GM12801 (cell line): ENCODE data around the gene ZNF561.

Experiments used
- CTCF ChIP-seq: IDR thresholded peaks from one replicate; pipeline ENCODE4 v1.5.1; 2011; ENCODE audit warnings: control low read depth; ENCODE audit not compliant: insufficient read length; ENCODE audit errors: extremely low read depth

ZNF561 gene

DNA sequence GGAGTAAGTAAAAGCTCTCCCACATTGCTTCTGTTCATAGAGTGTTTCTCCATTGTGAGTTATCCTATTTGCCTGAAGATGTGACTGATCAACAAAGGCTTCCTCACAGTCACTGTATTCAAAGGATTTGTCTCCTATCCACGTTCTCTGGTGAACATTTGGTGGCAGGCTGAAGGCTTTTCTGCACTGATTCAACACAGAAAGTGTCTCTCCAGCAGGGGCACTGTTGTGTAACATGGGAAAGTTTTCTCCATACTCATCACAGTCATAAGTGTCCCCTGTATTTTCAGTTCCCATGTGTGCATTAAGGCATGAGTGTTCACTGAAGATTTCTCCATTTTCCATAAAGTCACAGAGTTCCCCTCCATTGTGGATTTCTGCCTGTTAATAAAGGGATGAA lies 54.3 kb downstream of the ZNF561 start:
- no peak for TF ChIP-seq CTCF

DNA sequence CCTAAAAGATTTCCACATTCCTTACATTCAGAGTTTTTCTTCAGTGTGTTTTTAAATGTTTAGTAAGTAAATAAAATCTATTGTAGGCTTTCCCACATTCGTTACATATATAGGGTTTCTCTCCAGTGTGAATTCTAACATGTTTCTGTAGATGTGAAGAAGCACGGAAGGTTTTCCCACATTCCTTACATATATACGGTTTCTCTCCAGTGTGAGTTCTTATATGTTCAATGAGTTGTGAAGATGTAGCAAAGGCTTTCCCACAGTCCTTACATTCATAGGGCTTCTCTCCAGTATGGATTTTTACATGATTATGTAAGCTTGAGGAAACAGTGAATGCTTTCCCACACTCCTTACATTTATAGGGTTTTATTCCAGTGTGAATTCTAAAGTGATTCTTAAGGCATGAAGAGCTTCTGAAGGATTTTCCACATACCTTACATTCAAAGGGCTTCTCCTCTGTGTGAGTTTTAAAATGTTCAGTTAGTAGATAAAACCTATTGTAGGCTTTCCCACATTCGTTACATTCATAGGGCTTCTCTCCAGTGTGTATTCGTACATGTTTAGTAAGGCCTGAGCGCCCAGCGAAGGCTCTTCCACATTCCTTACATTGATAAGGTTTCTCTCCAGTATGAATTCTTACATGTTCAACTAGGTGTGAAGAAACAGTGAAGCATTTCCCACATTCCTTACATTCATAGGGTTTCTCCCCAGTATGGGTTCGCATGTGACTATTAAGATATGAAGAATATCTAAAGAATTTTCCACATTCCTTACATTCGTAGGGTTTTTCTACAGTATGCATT lies 54.9 kb downstream of the ZNF561 start:
- no peak for TF ChIP-seq CTCF
